Neural progenitor cell (in vitro differentiated cells): ENCODE data around the gene CTNNBL1. TPM values are rescaled to one million over a fixed set of nuclear protein-coding genes. Genes with fewer than 3 reads are reported as not detected.

ENCODE experiments used
- DNase-seq: peaks from one replicate; pipeline ENCODE4 v3.0.0-alpha.2; 2016; ENCODE audit warnings: low spot score
- H2AFZ ChIP-seq: fragments of 200-600 bp; sonication (generic); replicated peaks from 2 replicates; pipeline ENCODE4 v1.6.1; 2016; ENCODE audit warnings: antibody characterized with exemption
- H3F3A ChIP-seq: fragments of 200-600 bp; sonication (generic); 2 replicates; pipeline ENCODE4 v1.6.1; 2016; ENCODE audit warnings: antibody characterized with exemption, low read depth
- H3K27ac ChIP-seq: fragments of 200-600 bp; sonication (generic); 2 replicates; pipeline ENCODE4 v1.5.1; 2016; ENCODE audit warnings: mild to moderate bottlenecking
- H3K27me3 ChIP-seq: fragments of 200-600 bp; sonication (generic); 2 replicates; pipeline ENCODE4 v1.6.1; 2016; ENCODE audit warnings: mild to moderate bottlenecking, moderate library complexity
- H3K36me3 ChIP-seq: fragments of 200-600 bp; sonication (generic); 2 replicates; pipeline ENCODE4 v1.5.1; 2016
- H3K4me1 ChIP-seq: fragments of 200-600 bp; sonication (generic); 2 replicates; pipeline ENCODE4 v1.6.1; 2016; ENCODE audit warnings: mixed run types
- H3K4me2 ChIP-seq: fragments of 200-600 bp; sonication (generic); 2 replicates; pipeline ENCODE4 v1.6.1; 2016
- H3K4me3 ChIP-seq: fragments of 200-600 bp; sonication (generic); 2 replicates; pipeline ENCODE4 v1.5.1; 2016
- H3K79me2 ChIP-seq: fragments of 200-600 bp; sonication (generic); 2 replicates; pipeline ENCODE4 v1.6.1; 2016; ENCODE audit warnings: low read depth
- H3K9ac ChIP-seq: fragments of 200-600 bp; sonication (generic); 2 replicates; pipeline ENCODE4 v1.6.1; 2016
- H3K9me3 ChIP-seq: fragments of 200-600 bp; sonication (generic); 2 replicates; pipeline ENCODE4 v1.5.1; 2016; ENCODE audit warnings: low read depth
- H4K20me1 ChIP-seq: fragments of 200-600 bp; sonication (generic); 2 replicates; pipeline ENCODE4 v1.6.1; 2016; ENCODE audit warnings: low read depth
- H3K27ac Mint-ChIP-seq: 3 replicates; pipeline ENCODE4 v1.8.0; 2021; ENCODE audit warnings: mixed read lengths
- H3K27me3 Mint-ChIP-seq: 2 replicates; pipeline ENCODE4 v1.8.0; 2022; ENCODE audit warnings: low read depth, mild to moderate bottlenecking, inconsistent platforms, moderate library complexity, mixed read lengths; ENCODE audit not compliant: insufficient read depth
- H3K36me3 Mint-ChIP-seq: 3 replicates; pipeline ENCODE4 v1.8.0; 2021; ENCODE audit warnings: mixed read lengths
- H3K4me1 Mint-ChIP-seq: 3 replicates; pipeline ENCODE4 v1.8.0; 2021; ENCODE audit warnings: mixed read lengths
- H3K4me3 Mint-ChIP-seq: 3 replicates; pipeline ENCODE4 v1.8.0; 2021; ENCODE audit warnings: mild to moderate bottlenecking, moderate library complexity, mixed read lengths
- H3K9me3 Mint-ChIP-seq: 3 replicates; pipeline ENCODE4 v1.8.0; 2020; ENCODE audit warnings: mixed read lengths
- EZH2 ChIP-seq: fragments of 200-600 bp; sonication (generic); IDR thresholded peaks from 2 replicates; pipeline ENCODE4 v1.6.1; 2017; ENCODE audit warnings: antibody characterized with exemption, mild to moderate bottlenecking, moderate library complexity
- EZH2phosphoT487 ChIP-seq: fragments of 200-600 bp; sonication (generic); IDR thresholded peaks from 2 replicates; pipeline ENCODE4 v1.6.1; 2017; ENCODE audit warnings: antibody characterized with exemption
- total RNA-seq: library from RNA; depleted of rRNA; stranded (reverse); fragments of >200 nt; gene quantifications from 2 replicates; pipeline ENCODE4 v1.2.3, GENCODE V29; 2015; ENCODE audit warnings: low replicate concordance
- TF ChIP-seq, protein P1 (sequence below): fragments of 200-600 bp; sonication (generic); IDR thresholded peaks from 2 replicates; pipeline ENCODE4 v1.5.1; 2017; ENCODE audit warnings: antibody characterized with exemption, mild to moderate bottlenecking

Gene CTNNBL1
- total RNA-seq, result 44.7 and 54.5 TPM in 2 replicates

- H3K27ac Mint-ChIP-seq, result peak within 1 kb of the TSS; percentile 78
These were observed at the start of gene CTNNBL1 for GRCh38 chr20:37693635-37694626. Gene CTNNBL1, plus strand, starts transcription at chr20:37694030. Its CDS starts 93 bp downstream, at chr20:37694123.

GRCh38 chr20:37644605-37645004 lies 49.2 kb upstream of the CTNNBL1 start:
- no peak overlapping the region for H3K4me3 Mint-ChIP-seq
- no peak for DNase-seq
- no peaks in the 10 kb centered on the region for H3K27me3 ChIP-seq
- H3K27me3 Mint-ChIP-seq, result peaks cover 23% of the 10 kb centered on the region
- TF ChIP-seq EZH2, result no peak
- TF ChIP-seq, protein P1, sequence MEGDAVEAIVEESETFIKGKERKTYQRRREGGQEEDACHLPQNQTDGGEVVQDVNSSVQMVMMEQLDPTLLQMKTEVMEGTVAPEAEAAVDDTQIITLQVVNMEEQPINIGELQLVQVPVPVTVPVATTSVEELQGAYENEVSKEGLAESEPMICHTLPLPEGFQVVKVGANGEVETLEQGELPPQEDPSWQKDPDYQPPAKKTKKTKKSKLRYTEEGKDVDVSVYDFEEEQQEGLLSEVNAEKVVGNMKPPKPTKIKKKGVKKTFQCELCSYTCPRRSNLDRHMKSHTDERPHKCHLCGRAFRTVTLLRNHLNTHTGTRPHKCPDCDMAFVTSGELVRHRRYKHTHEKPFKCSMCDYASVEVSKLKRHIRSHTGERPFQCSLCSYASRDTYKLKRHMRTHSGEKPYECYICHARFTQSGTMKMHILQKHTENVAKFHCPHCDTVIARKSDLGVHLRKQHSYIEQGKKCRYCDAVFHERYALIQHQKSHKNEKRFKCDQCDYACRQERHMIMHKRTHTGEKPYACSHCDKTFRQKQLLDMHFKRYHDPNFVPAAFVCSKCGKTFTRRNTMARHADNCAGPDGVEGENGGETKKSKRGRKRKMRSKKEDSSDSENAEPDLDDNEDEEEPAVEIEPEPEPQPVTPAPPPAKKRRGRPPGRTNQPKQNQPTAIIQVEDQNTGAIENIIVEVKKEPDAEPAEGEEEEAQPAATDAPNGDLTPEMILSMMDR, result no peak
- no peak for TF ChIP-seq EZH2phosphoT487
- H3K4me1 Mint-ChIP-seq, result peaks cover 14% of the 10 kb centered on the region
- H3K9ac ChIP-seq, result no peak overlapping the region
- no peaks in the 10 kb centered on the region for H3K9me3 ChIP-seq
- H3K4me1 ChIP-seq, result peaks cover 17% of the 10 kb centered on the region
- no peak overlapping the region for H2AFZ ChIP-seq
- no peaks in the 10 kb centered on the region for H3K36me3 ChIP-seq
- H3F3A ChIP-seq, result peaks cover 16% of the 10 kb centered on the region
- H3K9me3 Mint-ChIP-seq, result peaks cover 2% of the 10 kb centered on the region
- H3K27ac Mint-ChIP-seq, result no peak overlapping the region
- peaks cover 5% of the 10 kb centered on the region for H4K20me1 ChIP-seq
- H3K27ac ChIP-seq, result no peak overlapping the region
- H3K4me3 ChIP-seq, result no peak overlapping the region
- no peaks in the 10 kb centered on the region for H3K36me3 Mint-ChIP-seq
- H3K79me2 ChIP-seq, result no peaks in the 10 kb centered on the region
- H3K4me2 ChIP-seq, result no peak overlapping the region

More at GRCh38 chr20:37693635-37694626, at the start of gene CTNNBL1:
- DNase-seq, result peak; percentile 99
- peak within 1 kb of the TSS; percentile 67 for H3K9ac ChIP-seq
- no peaks in the 10 kb centered on the region for H3K36me3 ChIP-seq
- peaks cover 14% of the 10 kb centered on the region for H3K4me1 Mint-ChIP-seq
- peak within 1 kb of the TSS; percentile 77 for H3K4me2 ChIP-seq
- TF ChIP-seq, protein P1, result no peak
- no peak for TF ChIP-seq EZH2
- TF ChIP-seq EZH2phosphoT487, result no peak
- H4K20me1 ChIP-seq, result peaks cover 6% of the 10 kb centered on the region
- peaks cover 44% of the 10 kb centered on the region for H3K79me2 ChIP-seq
- H3K9me3 Mint-ChIP-seq, result no peaks in the 10 kb centered on the region
- peaks cover 6% of the 10 kb centered on the region for H3K4me1 ChIP-seq
- no peak within 1 kb of the TSS for H3K27ac ChIP-seq
- peak within 1 kb of the TSS; percentile 84 for H2AFZ ChIP-seq
- H3K36me3 Mint-ChIP-seq, result no peaks in the 10 kb centered on the region
- H3K9me3 ChIP-seq, result no peaks in the 10 kb centered on the region
- H3F3A ChIP-seq, result no peaks in the 10 kb centered on the region
- peak within 1 kb of the TSS; percentile 97 for H3K4me3 Mint-ChIP-seq
- peak within 1 kb of the TSS; percentile 80 for H3K4me3 ChIP-seq
- H3K27me3 Mint-ChIP-seq, result peaks cover 14% of the 10 kb centered on the region
- peaks cover 27% of the 10 kb centered on the region for H3K27me3 ChIP-seq

GRCh38 chr20:37647946-37648345 lies 45.9 kb upstream of the CTNNBL1 start:
- H3K36me3 ChIP-seq, result no peaks in the 10 kb centered on the region
- TF ChIP-seq EZH2 (no peak), EZH2phosphoT487 (no peak)
- TF ChIP-seq, protein P1, result no peak
- DNase-seq, result no peak
- H3K27me3 Mint-ChIP-seq, result peaks cover 7% of the 10 kb centered on the region
- no peak overlapping the region for H3K4me3 Mint-ChIP-seq
- H3K4me1 Mint-ChIP-seq, result peaks cover 41% of the 10 kb centered on the region
- no peaks in the 10 kb centered on the region for H3K9me3 ChIP-seq
- no peaks in the 10 kb centered on the region for H3K36me3 Mint-ChIP-seq
- H3F3A ChIP-seq, result peaks cover 38% of the 10 kb centered on the region
- H3K9me3 Mint-ChIP-seq, result no peaks in the 10 kb centered on the region
- H3K4me2 ChIP-seq, result no peak overlapping the region
- H3K27ac Mint-ChIP-seq, result no peak overlapping the region
- H3K4me1 ChIP-seq, result peaks cover 43% of the 10 kb centered on the region
- no peak overlapping the region for H3K9ac ChIP-seq
- H4K20me1 ChIP-seq, result peaks cover 9% of the 10 kb centered on the region
- no peak overlapping the region for H3K4me3 ChIP-seq
- no peaks in the 10 kb centered on the region for H3K27me3 ChIP-seq
- no peak overlapping the region for H2AFZ ChIP-seq
- H3K27ac ChIP-seq, result no peak overlapping the region
- H3K79me2 ChIP-seq, result no peaks in the 10 kb centered on the region
